Pons (tissue), 1 donor: ENCODE data around the gene CDC42BPG.
"Not testable (repeated sequence)": the region's sequence is repeated elsewhere in the genome, so short reads cannot be mapped to it uniquely, and the experiment has no call there.

Experiments
- DNase-seq: peaks from one replicate; pipeline ENCODE4 v3.0.0-alpha.2; 2016; ENCODE audit warnings: low spot score

Gene CDC42BPG

DNA sequence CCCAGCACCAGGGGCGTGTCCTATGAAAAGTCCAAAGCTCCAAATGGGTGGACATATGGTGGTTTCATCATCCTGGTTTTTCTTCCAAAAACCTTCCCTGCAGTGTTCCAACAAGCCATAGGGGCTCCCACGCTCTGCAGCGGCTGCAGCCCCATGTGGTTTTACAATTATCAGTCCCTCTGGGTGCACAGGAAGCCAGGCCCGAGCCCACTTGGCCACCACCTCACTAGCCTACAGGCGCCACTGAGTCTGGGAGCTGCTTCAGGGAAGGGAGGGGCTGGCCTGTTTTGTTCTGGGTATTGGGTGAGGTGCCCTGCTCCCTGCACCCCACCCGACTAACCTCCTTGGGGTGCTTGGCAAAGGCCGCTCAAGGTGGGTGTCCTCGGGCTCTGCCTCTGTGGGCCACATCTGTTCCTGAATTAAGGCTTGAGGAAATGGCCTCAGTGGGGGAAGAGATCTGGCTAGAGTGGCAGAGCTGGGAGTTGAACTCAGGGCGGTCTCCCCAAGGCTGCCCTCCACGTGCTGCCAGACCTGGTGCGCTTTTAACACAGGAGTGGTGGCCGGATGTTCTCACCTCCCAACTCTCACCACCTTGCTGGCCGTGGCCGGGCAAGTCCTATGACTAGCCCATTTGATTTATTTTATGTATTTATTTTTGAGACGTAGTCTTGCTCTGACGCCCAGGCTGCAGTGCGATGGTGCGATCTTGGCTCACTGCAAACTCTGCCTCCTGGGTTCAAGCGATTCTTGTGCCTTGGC, 5.3 kb upstream of the CDC42BPG start:
- DNase-seq: no peak

DNA sequence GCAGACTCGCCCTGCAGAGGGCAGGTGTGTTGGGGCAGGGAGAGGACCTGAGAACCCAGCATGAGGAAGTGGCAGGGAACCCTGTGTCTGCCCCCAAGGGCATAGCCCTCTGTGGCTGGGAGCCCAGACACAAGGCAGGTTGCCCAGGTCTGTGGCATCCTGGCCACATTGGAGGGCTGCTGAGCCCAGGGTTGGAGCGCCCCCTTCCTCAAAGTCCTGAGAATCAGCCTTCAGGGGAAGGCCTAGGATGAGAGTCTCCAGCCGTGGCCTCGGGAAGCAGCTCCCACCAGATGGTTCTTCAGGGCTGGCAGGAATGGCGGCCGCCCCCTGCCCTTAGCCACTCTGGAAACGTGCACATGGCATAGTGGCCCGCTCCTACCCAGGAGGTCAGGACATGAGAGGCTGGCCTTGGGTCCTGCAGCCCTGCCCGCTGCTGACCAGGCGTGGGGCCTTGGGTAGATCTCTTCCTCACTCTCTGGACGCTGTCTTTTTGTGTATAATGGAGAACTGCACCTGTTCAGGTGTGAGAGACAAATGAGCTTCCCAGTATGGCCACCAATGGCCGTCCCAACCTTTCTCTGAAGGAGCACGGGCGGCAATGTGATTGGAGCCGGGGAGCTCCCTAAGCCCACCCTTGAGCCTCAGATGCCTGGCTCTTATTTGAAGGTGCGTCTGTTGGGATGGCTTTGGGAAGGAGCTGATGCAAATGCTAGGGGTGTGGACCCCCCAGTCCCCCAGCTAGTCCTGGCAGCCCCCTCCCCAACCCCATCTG, 4.6 kb upstream of the CDC42BPG start:
- no peak for DNase-seq

DNA sequence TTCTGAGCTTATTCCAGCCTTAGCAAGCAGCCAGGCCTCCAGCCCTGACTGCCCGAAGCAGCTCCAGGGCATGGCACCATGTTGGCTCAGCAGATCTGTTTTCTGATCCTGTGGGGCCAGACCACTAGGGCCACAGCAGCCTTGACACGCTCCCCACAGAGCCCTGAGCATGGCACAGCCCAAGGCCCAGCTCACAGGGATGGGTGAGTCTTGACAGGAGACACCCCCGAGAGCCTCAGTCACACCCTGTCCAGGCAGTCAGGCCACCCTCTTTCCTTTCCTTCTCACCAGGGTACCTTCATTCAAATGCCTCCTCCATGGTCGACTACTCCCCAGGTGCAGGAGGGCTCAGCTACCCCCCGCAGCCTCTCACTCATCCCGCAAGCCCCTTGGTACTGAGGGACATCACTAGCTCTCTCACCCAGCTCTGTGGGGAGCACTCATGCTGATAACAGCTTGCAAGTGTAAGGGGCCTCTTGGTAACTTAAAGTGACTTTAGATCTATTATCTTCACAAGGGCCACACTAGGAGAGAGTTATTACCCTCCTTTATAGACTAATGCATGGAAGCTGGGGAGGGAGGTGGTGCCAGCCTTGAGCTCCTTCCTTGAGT, 3.9 kb upstream of the CDC42BPG start:
- DNase-seq: no peak

- DNase-seq: peak; percentile 86
Measured at GRCh38 chr11:64846998-64847666, 2.7 kb upstream of the CDC42BPG start.

DNA sequence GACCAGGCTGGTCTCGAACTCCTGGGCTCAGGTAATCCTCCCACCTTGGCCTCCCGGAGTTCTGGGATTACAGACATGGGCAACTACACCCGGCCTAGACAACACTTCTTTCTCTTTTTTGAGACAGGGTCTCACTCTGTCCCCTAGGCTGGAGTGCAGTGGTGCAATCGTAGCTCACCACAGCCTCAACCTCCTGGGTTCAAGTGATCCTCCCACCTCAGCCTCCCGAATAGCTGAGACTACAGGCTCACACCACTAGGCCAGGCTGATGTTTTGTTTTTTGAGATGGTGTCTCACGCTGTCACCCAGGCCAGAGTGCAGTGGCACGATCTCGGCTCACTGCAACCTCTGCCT, 1.3 kb upstream of the CDC42BPG start:
- DNase-seq: not testable (repeated sequence)

GRCh38 chr11:64845129-64845775, 799 bp upstream of the CDC42BPG start:
- DNase-seq: no peak

- no peak for DNase-seq
Measured at GRCh38 chr11:64843686-64844329, 645 bp downstream of the CDC42BPG start.

DNA sequence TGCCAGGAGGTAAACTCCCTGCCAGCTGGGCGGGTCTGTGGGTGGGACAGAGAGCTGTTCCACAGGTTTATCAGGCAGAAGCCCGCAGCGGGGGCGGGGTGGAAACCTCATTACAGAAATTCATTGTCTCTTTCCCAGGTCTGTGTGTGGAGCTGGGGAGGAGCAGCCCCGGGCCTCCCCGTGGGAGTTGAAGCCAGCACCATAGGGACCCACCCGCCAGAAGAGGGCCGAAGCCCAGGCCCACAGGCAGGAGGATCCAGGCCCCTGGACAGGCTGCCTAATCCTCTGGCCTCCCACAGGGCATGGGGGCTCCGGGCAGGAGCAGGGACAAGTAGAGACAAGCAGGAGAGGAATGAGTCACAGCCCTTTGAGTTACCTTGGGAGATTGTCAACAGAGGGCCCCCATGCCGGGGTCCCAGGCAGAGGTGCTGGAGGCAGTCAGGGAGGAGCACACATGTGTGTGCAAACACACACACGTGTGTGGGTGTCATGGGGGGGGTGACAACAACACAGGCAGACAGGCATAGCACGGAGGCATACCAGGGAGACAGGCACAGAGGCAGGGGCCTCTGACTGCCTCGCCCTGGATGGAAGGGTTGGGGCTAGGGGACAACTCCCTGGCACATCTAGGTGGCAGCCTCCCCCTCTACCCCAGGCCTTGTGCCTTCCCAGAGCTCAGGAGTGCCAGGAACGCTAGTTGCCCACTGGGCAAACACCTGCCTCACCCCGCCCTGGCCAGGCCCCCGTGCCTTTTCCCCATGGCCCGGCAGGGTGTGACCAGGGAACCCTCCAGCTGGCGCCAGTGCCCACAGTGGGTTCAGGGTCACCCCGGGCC, 1.4 kb downstream of the CDC42BPG start:
- DNase-seq: no peak

GRCh38 chr11:64842366-64842759, 2.1 kb downstream of the CDC42BPG start:
- no peak for DNase-seq

DNA sequence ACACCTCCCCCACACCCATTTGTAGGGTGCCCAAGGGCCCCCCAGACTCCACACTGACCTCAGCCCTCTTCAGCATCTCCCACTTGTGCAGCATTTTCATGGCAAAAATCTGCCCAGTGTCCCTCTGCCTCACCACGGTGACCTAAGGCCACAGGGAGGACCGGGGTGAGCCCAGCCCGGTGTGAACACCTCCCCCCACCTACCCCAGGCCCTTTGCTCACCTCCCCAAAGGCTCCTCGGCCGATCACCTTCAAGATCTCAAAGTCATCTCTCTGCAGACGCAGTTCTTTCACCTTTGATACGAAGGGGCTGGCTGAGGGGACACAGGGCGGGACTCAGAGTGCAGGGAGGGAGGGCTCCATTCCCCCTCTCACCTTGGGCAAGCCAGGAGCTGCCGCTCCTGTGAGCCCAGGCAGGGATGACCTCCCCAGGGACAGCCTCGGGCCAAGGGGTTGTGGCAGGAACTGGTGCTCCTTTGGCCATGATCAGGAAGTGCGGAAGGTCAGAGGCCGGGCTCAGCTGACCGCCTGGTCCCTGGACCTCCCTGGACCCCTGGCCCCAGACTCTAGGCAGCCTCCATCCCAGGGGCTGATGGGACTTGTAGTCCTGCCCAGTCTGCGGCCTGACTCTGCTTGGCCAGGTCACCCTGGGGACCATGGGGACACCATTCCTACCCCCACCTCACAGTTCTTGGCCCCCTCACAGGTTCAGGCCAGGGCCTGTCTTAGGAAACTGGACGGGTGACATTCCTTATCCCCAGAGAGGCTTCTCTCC, 2.7 kb downstream of the CDC42BPG start:
- no peak for DNase-seq

DNA sequence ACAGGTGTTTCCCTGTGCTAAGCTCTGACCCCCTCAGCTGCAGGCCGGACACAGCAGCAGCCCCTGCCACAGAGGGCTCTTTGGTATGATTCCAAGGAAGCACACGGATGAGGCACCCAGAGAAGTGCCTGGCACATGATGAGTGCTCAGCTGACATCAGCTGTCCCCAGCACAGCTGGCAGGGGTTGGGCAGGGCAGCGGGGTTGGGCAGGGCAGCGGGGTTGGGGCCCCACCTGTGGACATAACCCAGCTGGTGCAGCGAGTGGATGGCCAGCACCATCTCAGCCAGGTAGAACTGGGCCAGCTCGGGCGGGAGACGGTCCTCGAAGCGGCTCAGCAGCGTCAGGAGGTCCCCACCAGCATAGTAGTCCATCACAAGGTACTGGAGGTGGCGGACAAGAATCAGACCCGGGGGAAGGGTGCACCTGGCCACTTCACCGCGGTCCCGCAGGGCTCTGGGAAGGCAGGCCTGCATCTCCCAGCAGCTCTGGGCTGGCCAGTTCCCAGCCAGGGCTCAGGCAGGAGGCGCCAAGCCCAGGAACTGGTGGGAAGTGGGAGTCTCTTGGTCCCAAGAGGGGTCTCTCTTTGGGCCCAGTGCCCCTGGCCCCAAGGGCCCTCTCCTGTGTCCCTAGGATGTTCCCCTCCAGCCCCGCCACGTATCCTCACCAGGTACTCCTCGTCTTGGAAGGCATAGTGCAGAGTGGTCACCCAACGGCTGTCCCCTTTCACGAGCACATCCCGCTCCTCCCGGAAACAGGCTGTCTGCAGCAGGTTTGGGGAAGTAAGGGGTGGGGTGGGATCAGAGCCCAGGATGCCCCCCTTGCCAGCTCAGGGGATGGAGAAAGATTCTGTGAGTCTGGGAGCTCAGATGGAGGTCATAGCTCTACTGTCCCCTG, 4.3 kb downstream of the CDC42BPG start:
- no peak for DNase-seq

GRCh38 chr11:64839335-64839734, 5.1 kb downstream of the CDC42BPG start:
- DNase-seq: no peak

DNA sequence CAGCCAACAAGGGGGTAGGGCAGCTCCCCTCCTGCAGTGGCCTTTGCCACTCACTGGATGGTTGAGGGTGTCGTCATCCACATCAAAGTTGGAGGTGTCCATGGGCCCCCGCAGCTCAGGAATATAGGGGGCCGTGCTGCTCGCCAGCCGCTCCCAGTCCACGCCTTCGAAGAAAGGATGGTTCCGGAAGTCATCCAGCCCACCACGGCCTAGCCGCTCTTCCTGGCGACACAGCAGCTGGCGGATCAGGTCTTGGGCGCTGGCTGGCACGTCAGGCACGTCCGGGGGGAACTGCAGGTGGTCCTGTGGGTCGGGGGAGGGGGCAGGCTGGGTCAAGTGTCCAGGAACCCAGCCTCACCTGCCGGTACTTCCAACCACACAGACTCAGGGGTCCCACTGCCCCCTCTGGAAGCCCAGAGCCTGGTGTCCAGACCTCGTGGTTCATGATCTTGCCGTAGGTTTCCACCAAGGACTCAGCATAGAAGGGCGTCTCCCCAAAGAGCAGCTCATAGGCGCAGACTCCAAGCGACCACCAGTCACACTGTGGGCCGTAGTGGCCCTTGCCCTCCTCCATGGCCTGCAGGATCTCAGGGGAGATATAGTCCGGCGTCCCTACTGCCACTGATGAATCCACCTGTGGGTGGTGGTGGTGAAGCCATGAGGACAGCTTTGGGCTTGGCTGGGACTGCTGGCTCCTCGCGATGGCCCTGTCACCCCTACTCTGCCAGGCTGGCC, 5.7 kb downstream of the CDC42BPG start:
- DNase-seq: no peak

DNA sequence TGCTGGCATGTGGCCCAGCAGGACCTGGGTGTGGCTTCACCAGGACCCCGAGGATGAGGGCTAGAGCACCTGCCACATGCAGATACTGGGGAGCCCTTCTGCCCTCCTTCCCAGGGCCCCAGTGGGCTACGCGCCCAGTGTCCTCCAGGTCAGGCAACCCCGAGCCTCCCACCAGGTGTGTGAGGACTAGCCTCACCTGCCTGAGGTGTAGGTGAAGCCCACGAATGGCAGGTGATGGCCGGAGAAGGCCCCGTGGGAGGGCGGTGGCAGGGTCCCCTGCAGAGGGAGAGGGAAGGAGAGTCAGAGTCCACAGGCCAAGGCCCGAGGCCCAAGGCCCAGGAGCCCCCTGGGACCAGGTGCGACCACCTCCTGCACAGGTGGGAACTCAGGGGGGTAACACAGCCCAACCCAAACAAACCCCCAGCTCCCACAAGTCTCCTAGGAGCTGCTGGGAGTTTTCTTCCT, 6.5 kb downstream of the CDC42BPG start:
- no peak for DNase-seq

DNA sequence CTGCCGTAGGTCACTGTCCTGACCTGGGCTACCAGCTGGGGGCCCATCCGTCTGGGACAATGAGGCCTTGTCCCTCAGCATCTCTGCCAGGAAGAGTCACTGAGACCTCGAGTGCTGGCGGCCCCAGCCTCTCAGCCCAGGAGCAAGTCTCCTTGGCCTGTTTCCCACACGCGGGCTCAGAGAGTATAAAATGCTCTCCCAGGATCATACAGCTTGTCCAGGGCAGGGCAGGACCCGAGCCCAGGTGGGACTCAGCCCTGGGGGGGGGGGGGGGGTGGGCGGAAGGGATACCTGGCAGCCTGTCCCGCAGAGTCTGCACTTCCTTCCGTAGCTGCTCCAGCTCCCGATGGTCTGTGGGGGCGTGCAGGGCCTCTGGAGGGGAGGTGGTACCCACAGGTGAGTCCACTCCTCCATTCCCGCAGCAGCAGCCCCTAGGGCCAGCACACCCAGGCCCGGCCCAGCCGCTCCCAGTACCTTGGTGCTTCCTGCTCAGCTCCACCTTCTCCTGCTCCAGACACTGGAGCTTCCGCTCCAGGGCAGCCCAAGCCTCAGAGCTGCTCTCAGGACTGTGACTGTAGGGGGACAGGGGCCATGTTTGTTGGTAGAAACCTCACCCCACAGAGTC, 7.9 kb downstream of the CDC42BPG start:
- DNase-seq: no peak

GRCh38 chr11:64835616-64836447, 8.6 kb downstream of the CDC42BPG start:
- DNase-seq: no peak
